Measurements from ENCODE around the gene MCCC1. TPM values are rescaled to one million over a fixed set of nuclear protein-coding genes. Genes with fewer than 3 reads are reported as not detected.

Gene MCCC1
- total and polyA plus RNA-seq, 2 of the 4 experiments (the other 2 are of a cell fraction), result 14.2 to 17.9 TPM

GRCh38 chr3:182989566-182989965 lies 109.7 kb downstream of the MCCC1 start:
- DNase-seq, result no peak
- no peak overlapping the region for H4K91ac ChIP-seq (ENCODE audit: insufficient read depth, low read depth, low read length)
- no peak overlapping the region for H3K23ac ChIP-seq (ENCODE audit: low read depth, low read length)
- no peak overlapping the region for H3K4ac ChIP-seq (ENCODE audit: low read depth, low read length)
- H3K27me3 ChIP-seq (ENCODE audit: control insufficient read depth, insufficient read depth, low read length), result no peaks in the 10 kb centered on the region
- H2AK9ac ChIP-seq (replicated peaks; ENCODE audit: low read depth, low read length, poor library complexity), result no peak overlapping the region
- ChIA-PET CTCF (interaction anchor here (0.6 kb wide), 1 partner anchor 1995 kb away, joined by 3 read pairs; no protein-coding TSS in a partner anchor), POLR2A (ENCODE audit: unreplicated experiment) (no interaction called here)
- no peak overlapping the region for H2AK5ac ChIP-seq (ENCODE audit: low read depth, low read length)
- intact Hi-C loops (cut with micrococcal nuclease) (no loop called here), dilution Hi-C loops (cut with HindIII; ENCODE audit: low sequenced_read_pairs, unreplicated experiment) (no loop called here), in situ Hi-C loops (cut with MboI; ENCODE audit: low sequenced_read_pairs) (no loop called here)
- no peak overlapping the region for H4K5ac ChIP-seq (ENCODE audit: low read depth, low read length)
- no peak overlapping the region for H2BK120ac ChIP-seq (ENCODE audit: low read depth, low read length)
- H3K4me2 ChIP-seq (ENCODE audit: low read depth, low read length), result no peak overlapping the region
- no peak overlapping the region for H2BK20ac ChIP-seq (ENCODE audit: low read depth, low read length)
- no peak overlapping the region for H4K8ac ChIP-seq (ENCODE audit: low read depth in 2 of 2, low read length in 2 of 2)
- no peak overlapping the region for H3K27ac ChIP-seq (ENCODE audit: insufficient read depth, low read length)
- H3K4me1 ChIP-seq (ENCODE audit: control insufficient read depth, insufficient read depth, low read length), result no peaks in the 10 kb centered on the region
- H3K9me3 ChIP-seq (ENCODE audit: control insufficient read depth, insufficient read depth, low read length), result no peaks in the 10 kb centered on the region
- H4K20me1 ChIP-seq (ENCODE audit: insufficient read depth, low read length), result no peaks in the 10 kb centered on the region
- no peak for ATAC-seq (ENCODE audit: low read depth)
- no TSS peak for BruUV-seq (replicated peaks)
- WGBS, 2 experiments (ENCODE audit: extremely low coverage in 2 of 2, insufficient read length in 1 of 2), result no CpG with 5 or more reads among the region's 3 CpGs
- H3K9me1 ChIP-seq (ENCODE audit: insufficient read depth, low read length), result no peaks in the 10 kb centered on the region; the same call in 1 of the 2 replicates
- no peak overlapping the region for H3K56ac ChIP-seq (ENCODE audit: extremely low read depth, insufficient read depth, low read length)
- no peak overlapping the region for H2AFZ ChIP-seq (replicated peaks; ENCODE audit: low read length, poor library complexity)
- H3K14ac ChIP-seq (replicated peaks; ENCODE audit: low read depth, low read length), result no peak overlapping the region
- H3K4me3 ChIP-seq (ENCODE audit: insufficient read depth, low read depth, low read length), result no peak overlapping the region
- H3K36me3 ChIP-seq (ENCODE audit: control insufficient read depth, insufficient read depth, low read length), result no peaks in the 10 kb centered on the region
- H3K18ac ChIP-seq (ENCODE audit: low read depth, low read length), result no peak overlapping the region
- no peak overlapping the region for H2BK5ac ChIP-seq (ENCODE audit: low read depth, low read length, poor library complexity, severe bottlenecking)
- H2BK15ac ChIP-seq (ENCODE audit: low read depth, low read length), result no peak overlapping the region
- TF ChIP-seq RFX5 (IDR thresholded peaks at IDR 0.05; ENCODE audit: low read depth, low read length) (no peak), RCOR1 (IDR thresholded peaks at IDR 0.05; ENCODE audit: insufficient replicate concordance, low read length) (no peak), FOS (IDR thresholded peaks at IDR 0.05; ENCODE audit: low read depth, low read length) (no peak)
- H3K9ac ChIP-seq (ENCODE audit: low read depth, low read length), result no peak overlapping the region
- no peaks in the 10 kb centered on the region for H3K79me1 ChIP-seq (ENCODE audit: low read depth in 1 of 2, low read length in 2 of 2)
